GM12878 (cell line): Measurements from ENCODE around the gene TBX10. TPM values are rescaled to one million over a fixed set of nuclear protein-coding genes. Genes with fewer than 3 reads are reported as not detected.

Source experiments
- ATAC-seq: fragments of 200-7000 bp; cut with Tn5 transposase; 3 replicates; pipeline ENCODE4 v1.9.1; 2020; ENCODE audit warnings: mild to moderate bottlenecking, moderate library complexity
- BruUV-seq: library from RNA; stranded (reverse); fragments of 400-500 nt; replicated peaks from 2 replicates; lab custom pipeline; 2021; lab: Mats Ljungman, UMichigan
- CTCF ChIA-PET: fragments of 300-600 bp; sonication (Branson Sonifier 250); formaldehyde crosslinking; extraction: SDS; loops from one replicate; lab custom pipeline; 2021; ENCODE audit warnings: inconsistent platforms; lab: Yijun Ruan, JAX
- POLR2A ChIA-PET: fragments of 350-600 bp; formaldehyde crosslinking; extraction: SDS; loops from one replicate; lab custom pipeline; 2021; ENCODE audit warnings: inconsistent platforms; lab: Charles Lee
- RAD21 ChIA-PET: fragments of 300-600 bp; sonication (Branson Sonifier 250); formaldehyde crosslinking; loops from one replicate; lab custom pipeline; 2023; ENCODE audit warnings: antibody characterized with exemption; ENCODE audit not compliant: unreplicated experiment; lab: Charles Lee
- SMC1A ChIA-PET: fragments of 300-600 bp; sonication (Branson Sonifier 250); formaldehyde crosslinking; loops from one replicate; lab custom pipeline; 2023; ENCODE audit not compliant: unreplicated experiment, uncharacterized antibody; lab: Charles Lee
- DNase-seq: peaks from one replicate; pipeline ENCODE4 v3.0.0-alpha.2; 2011; ENCODE audit warnings: low read depth, low spot score
- FAIRE-seq: peaks from 3 replicates; lab custom pipeline; 2011; peaks lifted over from hg19 to GRCh38; lab: Jason Lieb, UNC
- H2AFZ ChIP-seq: 2 replicates; pipeline ENCODE4 v1.6.0; 2011; ENCODE audit warnings: low read depth, low read length, control low read depth; ENCODE audit not compliant: control insufficient read depth
- H3K27ac ChIP-seq: 2 replicates; pipeline ENCODE4 v1.5.1; 2011; ENCODE audit warnings: control low read depth; ENCODE audit not compliant: control insufficient read depth, insufficient read depth
- H3K27me3 ChIP-seq, 2 experiments: replicated peaks in 1 of 2; 2 replicates each; pipeline versions ENCODE4 v1.6.0 to v1.6.1; 2011; ENCODE audit warnings: low read length in 1 of 2; ENCODE audit not compliant: control insufficient read depth in 2 of 2, insufficient read depth in 2 of 2
- H3K36me3 ChIP-seq, 2 experiments: 2 replicates each; pipeline ENCODE4 v1.5.1; 2011; ENCODE audit warnings: low read length in 1 of 2; ENCODE audit not compliant: control insufficient read depth in 2 of 2, insufficient read depth in 2 of 2
- H3K4me1 ChIP-seq: 2 replicates; pipeline ENCODE4 v1.6.1; 2011; ENCODE audit warnings: mild to moderate bottlenecking, low read length, moderate library complexity, mixed read lengths; ENCODE audit not compliant: control insufficient read depth, insufficient read depth
- H3K4me2 ChIP-seq: 2 replicates; pipeline ENCODE4 v1.6.0; 2011; ENCODE audit warnings: control low read depth; ENCODE audit not compliant: control insufficient read depth, insufficient read depth
- H3K4me3 ChIP-seq: fragments of 200-600 bp; sonication (generic); 2 replicates; pipeline ENCODE4 v1.5.1; 2016
- H3K79me2 ChIP-seq: 2 replicates; pipeline ENCODE4 v1.6.0; 2011; ENCODE audit warnings: low read length; ENCODE audit not compliant: control insufficient read depth, insufficient read depth
- H3K9ac ChIP-seq: 2 replicates; pipeline ENCODE4 v1.8.0; 2011; ENCODE audit warnings: low read length, control low read depth, mixed read lengths; ENCODE audit not compliant: control insufficient read depth, insufficient read depth
- H3K9me3 ChIP-seq: replicated peaks from 3 replicates; pipeline ENCODE4 v1.5.1; 2011; ENCODE audit warnings: mild to moderate bottlenecking, low read length; ENCODE audit not compliant: control insufficient read depth, insufficient read depth
- H4K20me1 ChIP-seq: 2 replicates; pipeline ENCODE4 v1.6.0; 2011; ENCODE audit not compliant: control insufficient read depth, insufficient read depth
- BCL3 ChIP-seq: IDR thresholded peaks from 2 replicates; pipeline ENCODE4 v1.6.1; 2011; ENCODE audit warnings: borderline replicate concordance, low read depth, mild to moderate bottlenecking, moderate library complexity, low read length; ENCODE audit not compliant: insufficient read depth, poor library complexity, severe bottlenecking
- BMI1 ChIP-seq: fragments of 450-650 bp; IDR thresholded peaks from 2 replicates; pipeline ENCODE4 v1.6.1; 2016; ENCODE audit warnings: mild to moderate bottlenecking, moderate library complexity, borderline replicate concordance
- CBX3 ChIP-seq: fragments of 200-600 bp; sonication (generic); IDR thresholded peaks from 2 replicates; pipeline ENCODE4 v1.6.1; 2016; ENCODE audit warnings: low read depth, borderline replicate concordance
- CTCF ChIP-seq, 3 experiments: IDR thresholded peaks in 2 of 3; conservative IDR thresholded peaks in 1 of 3; 2 replicates each; pipeline ENCODE4 v1.5.1; 2011; ENCODE audit warnings: low read depth in 3 of 3, low read length in 3 of 3, mild to moderate bottlenecking in 3 of 3, control low read depth in 2 of 3, moderate library complexity in 2 of 3, inconsistent platforms in 1 of 3, mixed read lengths in 1 of 3; ENCODE audit not compliant: control insufficient read depth in 2 of 3, insufficient read depth in 1 of 3; ENCODE audit errors: extremely low read depth in 1 of 3
- E4F1 ChIP-seq: fragments of 450-650 bp; IDR thresholded peaks from 2 replicates; pipeline ENCODE4 v1.6.1; 2018; ENCODE audit warnings: borderline replicate concordance, mild to moderate bottlenecking; ENCODE audit not compliant: partially characterized antibody
- HDAC2 ChIP-seq: fragments of 200-600 bp; sonication (generic); IDR thresholded peaks from 2 replicates; pipeline ENCODE4 v1.6.1; 2017
- LARP7 ChIP-seq: fragments of 450-650 bp; IDR thresholded peaks from 2 replicates; pipeline ENCODE4 v1.6.1; 2017; ENCODE audit warnings: mild to moderate bottlenecking
- NFXL1 ChIP-seq: fragments of 450-650 bp; IDR thresholded peaks from 2 replicates; pipeline ENCODE4 v1.6.1; 2017; ENCODE audit warnings: antibody characterized with exemption, mild to moderate bottlenecking, borderline replicate concordance
- NR2F1 ChIP-seq: fragments of 450-650 bp; conservative IDR thresholded peaks from 2 replicates; pipeline ENCODE4 v1.6.1; 2017; ENCODE audit warnings: mild to moderate bottlenecking
- POLR2A ChIP-seq: IDR thresholded peaks from 2 replicates; pipeline ENCODE4 v1.6.1; 2011; ENCODE audit warnings: low read depth, mild to moderate bottlenecking, low read length
- POLR2AphosphoS5 ChIP-seq: IDR thresholded peaks from 2 replicates; pipeline ENCODE4 v1.6.1; 2011; ENCODE audit warnings: mild to moderate bottlenecking, low read length, inconsistent platforms
- RELB ChIP-seq: fragments of 450-650 bp; IDR thresholded peaks from 2 replicates; pipeline ENCODE4 v1.6.1; 2017; ENCODE audit warnings: low read depth, mild to moderate bottlenecking, moderate library complexity
- SIN3A ChIP-seq: IDR thresholded peaks from 2 replicates; pipeline ENCODE4 v1.6.1; 2012; ENCODE audit warnings: low read depth, low read length, improper control_type of control experiment
- SPI1 ChIP-seq: IDR thresholded peaks from 2 replicates; pipeline ENCODE4 v1.6.1; 2011; ENCODE audit warnings: low read depth, mild to moderate bottlenecking, low read length, moderate library complexity, borderline replicate concordance; ENCODE audit not compliant: insufficient read depth
- SREBF1 ChIP-seq: IDR thresholded peaks from 2 replicates; pipeline ENCODE4 v1.6.1; 2012; ENCODE audit warnings: mild to moderate bottlenecking, low read length
- WGBS: methylation state at CpG from one replicate; pipeline ENCODE4 v1.1.6; 2016; ENCODE audit warnings: low lambda C conversion rate; ENCODE audit not compliant: insufficient replicate concordance, insufficient coverage; ENCODE audit errors: missing lambda C conversion rate; 5-methylcytosine and 5-hydroxymethylcytosine counted together
- in situ Hi-C: fragments of 300-500 bp; cut with MboI; formaldehyde crosslinking; loops from 9 replicates; pipeline ENCODE4 v1.14.3; 2018; ENCODE audit warnings: mixed read lengths
- intact Hi-C: fragments of 100-400 bp; cut with micrococcal nuclease; formaldehyde crosslinking; loops from one replicate; pipeline ENCODE4 v1.14.2; 2022; ENCODE audit not compliant: unreplicated experiment
- polyA plus RNA-seq, 11 experiments: library from polyadenylated mRNA; depleted of rRNA in 4 of 11; unstranded in 6 of 11; stranded (reverse) in 5 of 11; fragments of >200 nt; fragmentation: Nextera tagmentation in 4 of 11; fragmentation: Illumina TruSeq in 1 of 11; extraction: Ambion mirVana in 4 of 11; extraction: Trizol in 1 of 11; gene quantifications; 1 replicate in 1 of 11; 2 replicates in 10 of 11; pipeline versions ENCODE4 v1.2.1 to v1.2.3, GENCODE V29; 2011 to 2016; ENCODE audit warnings: inconsistent platforms in 2 of 11, missing spikeins in 2 of 11, low read depth in 1 of 11
- total RNA-seq, 4 experiments: library from RNA; depleted of rRNA in 3 of 4; stranded (reverse); fragments of >200 nt in 3 of 4; fragmentation: Illumina TruSeq in 1 of 4; extraction: Trizol in 1 of 4; gene quantifications; 2 replicates each; pipeline versions ENCODE4 v1.2.1 to v1.2.3, GENCODE V29; 2013 to 2021

Gene TBX10
- total and polyA plus RNA-seq, 10 of the 15 experiments (the other 5 are each of a cell fraction or from before 2014, with no cell fraction given), result 0.10 to 0.44 (median 0.20) TPM; not detected in 4

GRCh38 chr11:67584205-67584880 is 55.2 kb downstream of the TBX10 start:
- RAD21 ChIA-PET, result interaction anchor here (0.6 to 3.6 kb wide), 11 partner anchors 10 to 231 kb away, joined by 3 to 38 read pairs (median 4); partner anchors contain the start of genes NUDT8 and TBC1D10C
- TF ChIP-seq POLR2AphosphoS5 (no peak; the same call in 1 of the 2 replicates), SREBF1 (no peak), RELB (no peak), POLR2A (peak; percentile 52; the same call in 1 of the 2 replicates), SIN3A (no peak), BMI1 (no peak), SPI1 (peak; percentile 12; the same call in 1 of the 2 replicates), BCL3 (no peak), CTCF (IDR thresholded peaks at IDR 0.05 in 2 of 3, conservative IDR thresholded peaks at IDR 0.05 in 1 of 3; ENCODE audit: control insufficient read depth in 2 of 3, extremely low read depth in 1 of 3, insufficient read depth in 1 of 3, low read depth in 3 of 3, low read length in 3 of 3) (no peak), NR2F1 (no peak; the same call in 1 of the 2 replicates), E4F1 (no peak), LARP7 (0 out of 2 replicates have a peak, but pooled peaks have one; percentile 48), HDAC2 (no peak), CBX3 (no peak), NFXL1 (no peak)

More at GRCh38 chr11:67584205-67584880, 55.2 kb downstream of the TBX10 start:
- Histone ChIP-seq H3K4me1 (peaks cover 58% of the 10 kb centered on the region), H3K27ac (peak overlapping the region; percentile 89), H3K4me2 (peak overlapping the region; percentile 96), H3K79me2 (peaks cover 42% of the 10 kb centered on the region), H3K4me3 (peak overlapping the region; percentile 85), H4K20me1 (no peaks in the 10 kb centered on the region), H3K9ac (peak overlapping the region; percentile 88), H3K36me3 (peaks cover 4 to 8% of the 10 kb centered on the region in 2 experiments; a peak in 3 of 4 replicates), H3K9me3 (peaks cover 7% of the 10 kb centered on the region; the same call in 2 of the 3 replicates), H3K27me3 (no peaks in the 10 kb centered on the region; a peak in 1 of 4 replicates), H2AFZ (no peak overlapping the region; the same call in 1 of the 2 replicates)
- ATAC-seq (peak; percentile 49), FAIRE-seq (no peak), DNase-seq (no peak)
- ChIA-PET CTCF (interaction anchor here (1.1 to 5.8 kb wide), 11 partner anchors 8 to 239 kb away, joined by 3 to 54 read pairs (median 11); partner anchors contain the start of genes NUDT8 and POLD4), SMC1A (interaction anchor here (1.0 to 2.5 kb wide), 7 partner anchors 15 to 99 kb away, joined by 3 to 14 read pairs (median 4); partner anchors contain the start of gene NUDT8), POLR2A (interaction anchor here (0.7 to 3.8 kb wide), 9 partner anchors 12 to 231 kb away, joined by 3 to 25 read pairs (median 3); partner anchors contain the start of genes AIP, POLD4 and TMEM134)
- BruUV-seq, result no TSS peak
- intact Hi-C loops, result no loop called here
- in situ Hi-C loops, result no loop called here
- 32% methylated on average over 33 of the region's 33 CpGs for WGBS
